Measurements from ENCODE around the gene NEK3. TPM values are rescaled to one million over a fixed set of nuclear protein-coding genes. Genes with fewer than 3 reads are reported as not detected.

The NEK3 gene, protein sequence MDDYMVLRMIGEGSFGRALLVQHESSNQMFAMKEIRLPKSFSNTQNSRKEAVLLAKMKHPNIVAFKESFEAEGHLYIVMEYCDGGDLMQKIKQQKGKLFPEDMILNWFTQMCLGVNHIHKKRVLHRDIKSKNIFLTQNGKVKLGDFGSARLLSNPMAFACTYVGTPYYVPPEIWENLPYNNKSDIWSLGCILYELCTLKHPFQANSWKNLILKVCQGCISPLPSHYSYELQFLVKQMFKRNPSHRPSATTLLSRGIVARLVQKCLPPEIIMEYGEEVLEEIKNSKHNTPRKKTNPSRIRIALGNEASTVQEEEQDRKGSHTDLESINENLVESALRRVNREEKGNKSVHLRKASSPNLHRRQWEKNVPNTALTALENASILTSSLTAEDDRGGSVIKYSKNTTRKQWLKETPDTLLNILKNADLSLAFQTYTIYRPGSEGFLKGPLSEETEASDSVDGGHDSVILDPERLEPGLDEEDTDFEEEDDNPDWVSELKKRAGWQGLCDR
- total RNA-seq = 9.9 TPM

DNA sequence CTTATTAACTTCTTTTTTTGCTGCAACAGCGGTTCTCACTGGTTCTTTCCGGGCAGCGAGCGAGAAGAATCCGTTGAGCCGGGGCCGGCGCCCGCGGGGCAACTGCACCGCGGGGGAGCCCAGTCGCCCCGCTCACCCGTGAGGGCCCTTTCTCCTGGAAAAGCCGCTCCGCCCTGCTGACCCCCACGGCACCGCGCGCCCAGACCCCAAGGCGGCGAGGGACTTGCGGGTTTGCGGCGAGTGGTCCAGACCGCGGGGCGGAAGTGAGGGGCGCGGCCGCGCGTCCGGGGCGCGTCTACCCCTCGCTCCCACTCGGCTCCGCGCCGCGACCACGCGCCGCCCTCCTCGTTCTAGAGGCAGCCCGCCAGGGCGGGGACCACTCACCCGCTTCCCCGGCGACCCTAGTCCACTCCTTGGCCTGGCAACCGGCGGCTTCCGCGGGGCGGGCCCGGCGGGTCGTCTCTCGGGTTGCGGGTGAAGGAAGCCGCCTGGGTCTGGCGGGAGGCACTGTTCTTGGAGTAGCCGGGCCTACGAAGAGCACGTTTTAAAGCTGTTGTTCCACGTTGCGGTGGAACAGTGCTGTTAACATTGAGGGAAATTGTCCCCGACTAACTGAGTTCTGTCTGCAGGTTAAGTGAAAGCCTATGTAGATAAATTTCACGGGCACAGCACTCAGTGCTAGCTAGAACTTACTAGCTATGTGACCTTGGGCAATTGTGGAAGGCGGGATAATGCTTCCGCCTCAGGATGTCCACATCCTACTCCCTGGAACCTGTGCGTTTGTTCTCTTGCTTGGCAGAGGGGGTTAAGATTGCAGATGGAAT, at the start of gene NEK3:
TSS of gene NEK3 (minus strand) at position 439 of the 824 bp plus-strand sequence. CDS start 3,406 bp downstream, outside the sequence.

DNA sequence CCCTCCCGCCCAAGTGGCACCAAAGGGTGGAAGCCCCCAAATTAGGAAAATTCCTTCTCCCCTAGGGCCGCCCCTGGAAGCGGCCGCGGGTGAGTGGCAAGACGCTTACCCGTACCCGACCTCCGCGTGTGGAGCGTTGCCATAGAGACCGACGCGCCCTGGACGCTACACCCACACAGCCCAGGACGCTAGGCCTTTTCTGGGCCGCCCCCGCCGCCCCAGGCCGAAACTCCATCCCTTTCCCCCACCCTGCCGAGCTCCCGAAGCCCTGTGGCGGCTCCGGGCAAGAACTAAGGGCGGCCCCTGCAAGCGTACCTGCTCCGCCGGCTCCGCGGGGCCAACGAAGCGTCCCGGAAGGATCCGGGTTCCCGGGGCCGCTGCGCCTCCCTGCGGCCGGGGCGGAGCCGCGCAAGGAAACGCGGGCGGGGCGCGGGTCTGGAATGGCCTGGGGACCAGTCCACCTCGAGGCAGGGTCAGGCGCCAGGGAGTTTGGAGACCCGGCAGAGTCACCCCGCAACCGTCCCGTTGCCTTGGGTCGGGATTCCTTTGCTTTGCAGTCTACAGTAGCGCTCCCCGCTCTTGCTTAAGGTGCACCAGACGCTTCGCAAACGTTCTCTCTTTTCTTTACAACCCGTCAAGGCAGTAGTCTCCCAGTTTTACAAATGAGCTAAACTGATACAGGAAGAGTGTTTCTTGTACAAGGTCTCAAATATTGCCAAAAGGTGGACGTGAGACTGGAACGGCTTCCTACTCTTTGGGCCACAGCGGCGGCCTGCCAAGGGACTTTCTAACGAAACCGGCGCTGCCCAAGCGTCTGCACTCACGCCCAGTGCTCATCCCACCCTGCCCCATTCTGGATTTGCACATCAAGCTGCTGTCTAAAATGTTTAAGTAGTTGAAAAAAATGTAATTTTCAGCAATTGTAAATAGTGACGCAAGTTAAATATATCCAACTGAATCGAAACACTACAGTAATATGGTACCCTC, 30.4 kb downstream of the NEK3 start, which contains the start of gene NEK5:
TSS of gene NEK5 (minus strand) at position 360 of the 987 bp plus-strand sequence. CDS start 1,591 bp downstream, outside the sequence.

Other genes starting within 250 kb of the NEK3 start
- 13.1 TPM for gene ATP7B, start 148.1 kb downstream of the NEK3 start, total RNA-seq
- 26.8 TPM for gene ALG11, start 147.2 kb downstream of the NEK3 start, total RNA-seq
- 32.8 TPM for gene UTP14C, start 134.9 kb downstream of the NEK3 start, total RNA-seq
- gene NEK5, start 30.5 kb downstream of the NEK3 start, total RNA-seq = 4.8 TPM
- 12.7 TPM for gene THSD1, start 246.6 kb upstream of the NEK3 start, total RNA-seq